OCI-LY7 (cell line): ENCODE data around the gene CDK19. TPM values are rescaled to one million over a fixed set of nuclear protein-coding genes. Genes with fewer than 3 reads are reported as not detected.

ENCODE experiments used
- BruUV-seq: library from RNA; stranded (reverse); fragments of 400-500 nt; replicated peaks from 2 replicates; lab custom pipeline; 2021; lab: Mats Ljungman, UMichigan
- CTCF ChIA-PET: fragments of 300-600 bp; sonication (Branson Sonifier 250); formaldehyde crosslinking; loops from one replicate; lab custom pipeline; 2022; ENCODE audit warnings: antibody characterized with exemption; ENCODE audit not compliant: unreplicated experiment; lab: Charles Lee
- POLR2A ChIA-PET: fragments of 300-600 bp; sonication (Branson Sonifier 250); formaldehyde crosslinking; loops from one replicate; lab custom pipeline; 2022; ENCODE audit warnings: antibody characterized with exemption; lab: Charles Lee
- DNase-seq: peaks from one replicate; pipeline ENCODE4 v3.0.0-alpha.2; 2015; ENCODE audit warnings: low spot score
- H2AFZ ChIP-seq: fragments of 200-600 bp; sonication (generic), shearing (Covaris generic); 2 replicates; pipeline ENCODE4 v1.6.1; 2014; ENCODE audit warnings: mild to moderate bottlenecking, antibody characterized with exemption, low read length, moderate library complexity
- H3K27ac ChIP-seq: fragments of 200-600 bp; sonication (generic); 2 replicates; pipeline ENCODE4 v1.5.1; 2014; ENCODE audit warnings: mixed run types, low read depth, mild to moderate bottlenecking, moderate library complexity, low read length, inconsistent platforms; ENCODE audit not compliant: poor library complexity, severe bottlenecking
- H3K36me3 ChIP-seq: fragments of 200-600 bp; sonication (generic); 2 replicates; pipeline ENCODE4 v1.6.1; 2014; ENCODE audit warnings: mild to moderate bottlenecking, antibody characterized with exemption, low read length, moderate library complexity, mixed read lengths; ENCODE audit not compliant: insufficient read depth
- H3K4me1 ChIP-seq: fragments of 200-600 bp; sonication (generic); 2 replicates; pipeline ENCODE4 v1.5.1; 2014; ENCODE audit warnings: mild to moderate bottlenecking, low read length; ENCODE audit not compliant: insufficient read depth, poor library complexity, severe bottlenecking
- H3K4me2 ChIP-seq: fragments of 200-600 bp; sonication (generic); 2 replicates; pipeline ENCODE4 v1.6.1; 2014; ENCODE audit warnings: mild to moderate bottlenecking, low read length
- H3K4me3 ChIP-seq: fragments of 200-600 bp; sonication (generic); 2 replicates; pipeline ENCODE4 v1.5.1; 2014; ENCODE audit warnings: mild to moderate bottlenecking, low read depth, low read length; ENCODE audit not compliant: poor library complexity, severe bottlenecking
- H3K79me2 ChIP-seq: fragments of 200-600 bp; sonication (generic); 2 replicates; pipeline ENCODE4 v1.6.1; 2016; ENCODE audit warnings: low read depth, mild to moderate bottlenecking, low read length, moderate library complexity, mixed read lengths; ENCODE audit not compliant: insufficient read depth
- H3K9me2 ChIP-seq: fragments of 200-600 bp; sonication (generic); 2 replicates; pipeline ENCODE4 v1.6.1; 2016; ENCODE audit warnings: mild to moderate bottlenecking, low read length, mixed read lengths; ENCODE audit not compliant: insufficient read depth
- H3K9me3 ChIP-seq: fragments of 200-600 bp; sonication (generic); 2 replicates; pipeline ENCODE4 v1.6.1; 2014; ENCODE audit warnings: mild to moderate bottlenecking, mixed run types, low read length, mixed read lengths
- H4K20me1 ChIP-seq: fragments of 200-600 bp; sonication (generic); 2 replicates; pipeline ENCODE4 v1.6.1; 2014; ENCODE audit warnings: mild to moderate bottlenecking, antibody characterized with exemption, low read length, moderate library complexity, mixed read lengths; ENCODE audit not compliant: insufficient read depth
- CTCF ChIP-seq: fragments of 200-600 bp; sonication (generic); conservative IDR thresholded peaks from 2 replicates; pipeline ENCODE4 v1.5.1; 2014; ENCODE audit warnings: mild to moderate bottlenecking, antibody characterized with exemption, low read length, moderate library complexity, mixed read lengths
- EZH2phosphoT487 ChIP-seq: fragments of 200-600 bp; sonication (generic); IDR thresholded peaks from 2 replicates; pipeline ENCODE4 v1.6.1; 2018; ENCODE audit warnings: low read depth, borderline replicate concordance, mild to moderate bottlenecking, mixed run types, antibody characterized with exemption, low read length, moderate library complexity, mixed read lengths
- intact Hi-C: fragments of 100-400 bp; cut with micrococcal nuclease; formaldehyde crosslinking; loops from one replicate; pipeline ENCODE4 v1.10.0; 2022; ENCODE audit not compliant: unreplicated experiment
- total RNA-seq, 2 experiments: library from RNA; depleted of rRNA in 1 of 2; stranded (reverse); fragments of >200 nt in 1 of 2; shearing (Covaris generic) in 1 of 2; gene quantifications; 2 replicates each; pipeline ENCODE4 v1.2.3, GENCODE V29; 2014 to 2022

Gene CDK19
- total RNA-seq, 2 experiments from 2014 or later, result 15.4 to 35.6 TPM

GRCh38 chr6:110812719-110813118, 2.5 kb downstream of the CDK19 start:
- Histone ChIP-seq H3K9me3 (peaks cover 12% of the 10 kb centered on the region; the same call in 1 of the 2 replicates), H3K79me2 (peaks cover 80% of the 10 kb centered on the region), H3K4me3 (peak overlapping the region; percentile 78), H3K4me2 (peak overlapping the region; percentile 83), H3K4me1 (peaks cover 54% of the 10 kb centered on the region), H3K36me3 (peaks cover 16% of the 10 kb centered on the region), H2AFZ (no peak overlapping the region), H3K9me2 (no peaks in the 10 kb centered on the region), H3K27ac (peak overlapping the region; percentile 87), H4K20me1 (peaks cover 13% of the 10 kb centered on the region; the same call in 1 of the 2 replicates)
- CTCF ChIA-PET, result no interaction called here
- POLR2A ChIA-PET, result interaction anchor here (0.6 to 4.9 kb wide), 5 partner anchors 61 to 765 kb away, joined by 4 to 69 read pairs (median 7); partner anchors contain the start of genes AMD1 and WASF1
- DNase-seq, result no peak
- intact Hi-C loops, result loop anchor here (10.0 kb wide), 2 partner anchors 172 to 672 kb away; partner anchors contain the start of genes REV3L and RPF2
- no TSS peak for BruUV-seq
- TF ChIP-seq CTCF (no peak), EZH2phosphoT487 (no peak)

GRCh38 chr6:110810896-110811586, 4.2 kb downstream of the CDK19 start:
- Histone ChIP-seq H3K9me2 (no peaks in the 10 kb centered on the region), H4K20me1 (peaks cover 13% of the 10 kb centered on the region; the same call in 1 of the 2 replicates), H3K9me3 (peaks cover 12% of the 10 kb centered on the region; the same call in 1 of the 2 replicates), H3K4me3 (peak overlapping the region; percentile 51), H3K4me2 (peak overlapping the region; percentile 83), H3K4me1 (peaks cover 57% of the 10 kb centered on the region), H2AFZ (no peak overlapping the region), H3K79me2 (peaks cover 90% of the 10 kb centered on the region), H3K27ac (peak overlapping the region; percentile 87), H3K36me3 (peaks cover 16% of the 10 kb centered on the region)
- intact Hi-C loops, result loop anchor here (10.0 kb wide), 2 partner anchors 174 to 674 kb away; partner anchors contain the start of genes REV3L and RPF2
- ChIA-PET POLR2A (interaction anchor here (0.5 to 3.0 kb wide), 10 partner anchors 15 to 906 kb away, joined by 3 to 29 read pairs (median 3); partner anchors contain the start of gene AMD1), CTCF (no interaction called here)
- TF ChIP-seq CTCF (no peak), EZH2phosphoT487 (no peak)
- DNase-seq, result peak; percentile 75
- no TSS peak for BruUV-seq
